Choroid plexus epithelial cell (primary cell): Measurements from ENCODE around the gene ACKR1.

ENCODE experiments used
- DNase-seq: peaks from one replicate; pipeline ENCODE4 v3.0.0-alpha.2; 2010; ENCODE audit warnings: low read depth
- H3K4me3 ChIP-seq: 2 replicates; pipeline ENCODE4 v1.5.1; 2011; ENCODE audit warnings: low read depth, mild to moderate bottlenecking, control low read depth, low read length, moderate library complexity
- CTCF ChIP-seq: conservative IDR thresholded peaks from 2 replicates; pipeline ENCODE4 v1.5.1; 2011; ENCODE audit warnings: low read depth, mild to moderate bottlenecking, control low read depth, inconsistent platforms, low read length, moderate library complexity

The ACKR1 gene

GRCh38 chr1:159177272-159177907 lies 27.3 kb upstream of the ACKR1 start:
- TF ChIP-seq CTCF = no peak
- peak; percentile 76 for DNase-seq
- H3K4me3 ChIP-seq = no peak overlapping the region

GRCh38 chr1:159179906-159180305 lies 24.8 kb upstream of the ACKR1 start:
- DNase-seq = no peak
- TF ChIP-seq CTCF = no peak
- H3K4me3 ChIP-seq = no peak overlapping the region

- DNase-seq = no peak
- no peak overlapping the region for H3K4me3 ChIP-seq
- no peak for TF ChIP-seq CTCF
Observed at GRCh38 chr1:159180516-159180915, 24.2 kb upstream of the ACKR1 start.

- DNase-seq = no peak
- no peak overlapping the region for H3K4me3 ChIP-seq
- no peak for TF ChIP-seq CTCF
Observed at GRCh38 chr1:159181328-159182024, 23.2 kb upstream of the ACKR1 start.

- TF ChIP-seq CTCF = no peak
- no peak for DNase-seq
- H3K4me3 ChIP-seq = no peak overlapping the region
Observed at GRCh38 chr1:159184201-159184600, 20.5 kb upstream of the ACKR1 start.

- no peak overlapping the region for H3K4me3 ChIP-seq
- DNase-seq = no peak
- no peak for TF ChIP-seq CTCF
Observed at GRCh38 chr1:159185121-159185520, 19.6 kb upstream of the ACKR1 start.

GRCh38 chr1:159187033-159187432 lies 17.6 kb upstream of the ACKR1 start:
- no peak for DNase-seq
- no peak overlapping the region for H3K4me3 ChIP-seq
- TF ChIP-seq CTCF = no peak
